Measurements from ENCODE around the gene CCNY.

- TF ChIP-seq MAX (IDR thresholded peaks at IDR 0.05) (no peak), RAD21 (IDR thresholded peaks at IDR 0.05; ENCODE audit: low read depth) (no peak), CEBPB (IDR thresholded peaks at IDR 0.05) (no peak), EP300 (IDR thresholded peaks at IDR 0.05; ENCODE audit: borderline replicate concordance) (no peak), CREB1 (IDR thresholded peaks at IDR 0.05; ENCODE audit: low read depth) (no peak), YY1 (IDR thresholded peaks at IDR 0.05; ENCODE audit: low read depth) (no peak), TAF1 (IDR thresholded peaks at IDR 0.05; ENCODE audit: low read depth) (no peak), NFIC (IDR thresholded peaks at IDR 0.05) (no peak), FOXM1 (IDR thresholded peaks at IDR 0.05; ENCODE audit: borderline replicate concordance, low read depth) (no peak)
- TF ChIP-seq, protein P1, sequence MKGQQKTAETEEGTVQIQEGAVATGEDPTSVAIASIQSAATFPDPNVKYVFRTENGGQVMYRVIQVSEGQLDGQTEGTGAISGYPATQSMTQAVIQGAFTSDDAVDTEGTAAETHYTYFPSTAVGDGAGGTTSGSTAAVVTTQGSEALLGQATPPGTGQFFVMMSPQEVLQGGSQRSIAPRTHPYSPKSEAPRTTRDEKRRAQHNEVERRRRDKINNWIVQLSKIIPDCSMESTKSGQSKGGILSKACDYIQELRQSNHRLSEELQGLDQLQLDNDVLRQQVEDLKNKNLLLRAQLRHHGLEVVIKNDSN (IDR thresholded peaks at IDR 0.05): no peak
- TF ChIP-seq, protein P2, sequence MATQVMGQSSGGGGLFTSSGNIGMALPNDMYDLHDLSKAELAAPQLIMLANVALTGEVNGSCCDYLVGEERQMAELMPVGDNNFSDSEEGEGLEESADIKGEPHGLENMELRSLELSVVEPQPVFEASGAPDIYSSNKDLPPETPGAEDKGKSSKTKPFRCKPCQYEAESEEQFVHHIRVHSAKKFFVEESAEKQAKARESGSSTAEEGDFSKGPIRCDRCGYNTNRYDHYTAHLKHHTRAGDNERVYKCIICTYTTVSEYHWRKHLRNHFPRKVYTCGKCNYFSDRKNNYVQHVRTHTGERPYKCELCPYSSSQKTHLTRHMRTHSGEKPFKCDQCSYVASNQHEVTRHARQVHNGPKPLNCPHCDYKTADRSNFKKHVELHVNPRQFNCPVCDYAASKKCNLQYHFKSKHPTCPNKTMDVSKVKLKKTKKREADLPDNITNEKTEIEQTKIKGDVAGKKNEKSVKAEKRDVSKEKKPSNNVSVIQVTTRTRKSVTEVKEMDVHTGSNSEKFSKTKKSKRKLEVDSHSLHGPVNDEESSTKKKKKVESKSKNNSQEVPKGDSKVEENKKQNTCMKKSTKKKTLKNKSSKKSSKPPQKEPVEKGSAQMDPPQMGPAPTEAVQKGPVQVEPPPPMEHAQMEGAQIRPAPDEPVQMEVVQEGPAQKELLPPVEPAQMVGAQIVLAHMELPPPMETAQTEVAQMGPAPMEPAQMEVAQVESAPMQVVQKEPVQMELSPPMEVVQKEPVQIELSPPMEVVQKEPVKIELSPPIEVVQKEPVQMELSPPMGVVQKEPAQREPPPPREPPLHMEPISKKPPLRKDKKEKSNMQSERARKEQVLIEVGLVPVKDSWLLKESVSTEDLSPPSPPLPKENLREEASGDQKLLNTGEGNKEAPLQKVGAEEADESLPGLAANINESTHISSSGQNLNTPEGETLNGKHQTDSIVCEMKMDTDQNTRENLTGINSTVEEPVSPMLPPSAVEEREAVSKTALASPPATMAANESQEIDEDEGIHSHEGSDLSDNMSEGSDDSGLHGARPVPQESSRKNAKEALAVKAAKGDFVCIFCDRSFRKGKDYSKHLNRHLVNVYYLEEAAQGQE (IDR thresholded peaks at IDR 0.05; ENCODE audit: low read depth): no peak
Measured at GRCh38 chr10:35437829-35438228, 101.5 kb downstream of the CCNY start.

Measured in Ishikawa (cell line).